ENCODE data around the gene GRK1. TPM values are rescaled to one million over a fixed set of nuclear protein-coding genes. Genes with fewer than 3 reads are reported as not detected.

GRK1 gene
- total RNA-seq (2014; rRNA removed; shearing (Covaris generic)): 0.03 TPM in 1 of 2 replicates, not detected in the other

DNA sequence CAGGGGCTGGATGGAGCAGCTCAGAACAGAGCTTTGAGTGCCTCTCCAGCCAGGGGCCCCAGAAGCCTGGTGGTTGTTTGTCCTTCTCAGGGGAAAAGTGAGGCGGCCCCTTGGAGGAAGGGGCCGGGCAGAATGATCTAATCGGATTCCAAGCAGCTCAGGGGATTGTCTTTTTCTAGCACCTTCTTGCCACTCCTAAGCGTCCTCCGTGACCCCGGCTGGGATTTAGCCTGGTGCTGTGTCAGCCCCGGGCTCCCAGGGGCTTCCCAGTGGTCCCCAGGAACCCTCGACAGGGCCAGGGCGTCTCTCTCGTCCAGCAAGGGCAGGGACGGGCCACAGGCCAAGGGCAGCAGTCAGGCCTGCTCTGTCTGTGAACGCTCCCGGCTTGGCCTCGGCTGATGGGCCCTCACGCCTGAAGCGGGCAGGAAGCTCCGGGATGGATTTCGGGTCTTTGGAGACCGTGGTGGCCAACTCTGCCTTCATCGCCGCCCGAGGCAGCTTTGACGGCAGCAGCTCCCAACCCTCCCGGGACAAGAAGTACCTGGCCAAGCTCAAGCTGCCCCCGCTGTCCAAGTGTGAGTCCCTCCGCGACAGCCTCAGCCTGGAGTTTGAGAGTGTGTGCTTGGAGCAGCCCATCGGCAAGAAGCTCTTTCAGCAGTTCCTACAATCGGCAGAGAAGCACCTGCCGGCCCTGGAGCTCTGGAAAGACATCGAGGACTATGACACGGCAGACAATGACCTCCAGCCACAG is at the start of gene GRK1:
Gene GRK1 (plus strand): TSS at position 269 of the 751 bp plus-strand sequence. CDS start 168 bp downstream, at position 437.

GRCh38 chr13:113657851-113658741 is 8.9 kb upstream of the GRK1 start, which contains the start of gene ATP4B:
ATP4B (minus strand) TSS chr13:113658198; CDS start chr13:113658144, 54 bp downstream.

GRCh38 chr13:113758651-113759524 is 91.9 kb downstream of the GRK1 start, which contains the start of gene TMEM255B:
TMEM255B (plus strand) TSS chr13:113759226; CDS start chr13:113759270, 44 bp downstream.

Other genes starting within 250 kb of the GRK1 start
- 2.3 and 4.2 TPM in 2 replicates for gene ADPRHL1, start 213.7 kb upstream of the GRK1 start, total RNA-seq (2014; rRNA removed; shearing (Covaris generic))
- gene DCUN1D2, start 176.5 kb upstream of the GRK1 start, total RNA-seq (2014; rRNA removed; shearing (Covaris generic)): 15.0 and 23.1 TPM in 2 replicates
- gene TFDP1, start 82.5 kb upstream of the GRK1 start, total RNA-seq (2014; rRNA removed; shearing (Covaris generic)): 98.3 and 103 TPM in 2 replicates
- not detected in 2 replicates for gene ATP4B, start 9.0 kb upstream of the GRK1 start, total RNA-seq (2014; rRNA removed; shearing (Covaris generic))
- 1.8 and 2.1 TPM in 2 replicates for gene TMEM255B, start 92.0 kb downstream of the GRK1 start, total RNA-seq (2014; rRNA removed; shearing (Covaris generic))
- gene GAS6, start 196.9 kb downstream of the GRK1 start, total RNA-seq (2014; rRNA removed; shearing (Covaris generic)): 8.0 and 10.5 TPM in 2 replicates